ENCODE data around the gene DOCK4.
"Not testable (repeated sequence)": the region's sequence is repeated elsewhere in the genome, so short reads cannot be mapped to it uniquely, and the experiment has no call there.

DOCK4 gene

GRCh38 chr7:111954056-111954455 lies 252.1 kb downstream of the DOCK4 start:
- no peak for DNase-seq (ENCODE audit: low read depth in 2 of 2)

- DNase-seq (ENCODE audit: low read depth in 2 of 2) = no peak
Observed at GRCh38 chr7:111953611-111954010, 252.6 kb downstream of the DOCK4 start.

- DNase-seq (ENCODE audit: low read depth in 2 of 2) = no peak
Observed at GRCh38 chr7:111952783-111953182, 253.4 kb downstream of the DOCK4 start.

- DNase-seq (ENCODE audit: low read depth in 2 of 2) = no peak
Observed at GRCh38 chr7:111951052-111951451, 255.1 kb downstream of the DOCK4 start.

GRCh38 chr7:111942450-111943081 lies 263.6 kb downstream of the DOCK4 start:
- no peak for DNase-seq (ENCODE audit: low read depth in 2 of 2)

- no peak for DNase-seq (ENCODE audit: low read depth in 2 of 2)
Observed at GRCh38 chr7:111937163-111937562, 269.0 kb downstream of the DOCK4 start.

GRCh38 chr7:111933609-111934008 lies 272.6 kb downstream of the DOCK4 start:
- DNase-seq (ENCODE audit: low read depth in 2 of 2) = no peak

GRCh38 chr7:111931958-111932357 lies 274.2 kb downstream of the DOCK4 start:
- DNase-seq (ENCODE audit: low read depth in 2 of 2) = no peak

GRCh38 chr7:111931016-111931517 lies 275.1 kb downstream of the DOCK4 start:
- no peak for DNase-seq (ENCODE audit: low read depth in 2 of 2)

- DNase-seq (ENCODE audit: low read depth in 2 of 2) = no peak
Observed at GRCh38 chr7:111929264-111929663, 276.9 kb downstream of the DOCK4 start.

GRCh38 chr7:111927353-111928019 lies 278.7 kb downstream of the DOCK4 start:
- DNase-seq (ENCODE audit: low read depth in 2 of 2) = no peak

- no peak for DNase-seq (ENCODE audit: low read depth in 2 of 2)
Observed at GRCh38 chr7:111920329-111920728, 285.9 kb downstream of the DOCK4 start.

GRCh38 chr7:111919631-111920179 lies 286.5 kb downstream of the DOCK4 start:
- no peak for DNase-seq (ENCODE audit: low read depth in 2 of 2)

- DNase-seq (ENCODE audit: low read depth in 2 of 2) = no peak
Observed at GRCh38 chr7:111919164-111919563, 287.0 kb downstream of the DOCK4 start.

GRCh38 chr7:111918461-111918860 lies 287.7 kb downstream of the DOCK4 start:
- DNase-seq (ENCODE audit: low read depth in 2 of 2) = no peak

- not testable (repeated sequence) for DNase-seq (ENCODE audit: low read depth in 2 of 2)
Observed at GRCh38 chr7:111917404-111917803, 288.8 kb downstream of the DOCK4 start.

- DNase-seq (ENCODE audit: low read depth in 2 of 2) = no peak
Observed at GRCh38 chr7:111914291-111914690, 291.9 kb downstream of the DOCK4 start.

- DNase-seq (ENCODE audit: low read depth in 2 of 2) = no peak
Observed at GRCh38 chr7:111911166-111911961, 294.8 kb downstream of the DOCK4 start.

GRCh38 chr7:111910656-111911055 lies 295.5 kb downstream of the DOCK4 start:
- DNase-seq (ENCODE audit: low read depth in 2 of 2) = no peak

GRCh38 chr7:111908673-111909072 lies 297.5 kb downstream of the DOCK4 start:
- not testable (repeated sequence) for DNase-seq (ENCODE audit: low read depth in 2 of 2)

GRCh38 chr7:111903797-111904196 lies 302.4 kb downstream of the DOCK4 start:
- no peak for DNase-seq (ENCODE audit: low read depth in 2 of 2)

- DNase-seq (ENCODE audit: low read depth in 2 of 2) = no peak
Observed at GRCh38 chr7:111903016-111903415, 303.2 kb downstream of the DOCK4 start.
